ENCODE measurements around the gene AGRP.

DNA sequence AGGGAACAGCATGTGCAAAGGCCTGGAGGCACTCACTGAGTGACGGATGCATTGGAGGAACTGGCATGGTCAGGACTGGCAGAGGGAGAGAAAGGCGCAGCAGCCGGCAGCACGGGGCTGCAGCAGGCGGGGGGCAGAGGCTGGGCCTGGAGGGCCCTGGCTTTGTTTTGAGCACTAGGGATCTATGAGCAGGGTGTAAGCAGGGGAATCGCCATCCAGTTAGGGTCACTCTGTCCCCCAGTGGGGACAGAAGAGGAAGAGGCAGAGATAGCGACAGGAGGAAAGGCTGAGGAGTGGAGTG, 38.3 kb downstream of the AGRP start:
- TF ChIP-seq, protein P1, sequence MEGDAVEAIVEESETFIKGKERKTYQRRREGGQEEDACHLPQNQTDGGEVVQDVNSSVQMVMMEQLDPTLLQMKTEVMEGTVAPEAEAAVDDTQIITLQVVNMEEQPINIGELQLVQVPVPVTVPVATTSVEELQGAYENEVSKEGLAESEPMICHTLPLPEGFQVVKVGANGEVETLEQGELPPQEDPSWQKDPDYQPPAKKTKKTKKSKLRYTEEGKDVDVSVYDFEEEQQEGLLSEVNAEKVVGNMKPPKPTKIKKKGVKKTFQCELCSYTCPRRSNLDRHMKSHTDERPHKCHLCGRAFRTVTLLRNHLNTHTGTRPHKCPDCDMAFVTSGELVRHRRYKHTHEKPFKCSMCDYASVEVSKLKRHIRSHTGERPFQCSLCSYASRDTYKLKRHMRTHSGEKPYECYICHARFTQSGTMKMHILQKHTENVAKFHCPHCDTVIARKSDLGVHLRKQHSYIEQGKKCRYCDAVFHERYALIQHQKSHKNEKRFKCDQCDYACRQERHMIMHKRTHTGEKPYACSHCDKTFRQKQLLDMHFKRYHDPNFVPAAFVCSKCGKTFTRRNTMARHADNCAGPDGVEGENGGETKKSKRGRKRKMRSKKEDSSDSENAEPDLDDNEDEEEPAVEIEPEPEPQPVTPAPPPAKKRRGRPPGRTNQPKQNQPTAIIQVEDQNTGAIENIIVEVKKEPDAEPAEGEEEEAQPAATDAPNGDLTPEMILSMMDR (IDR thresholded peaks at IDR 0.05), result no peak
- TF ChIP-seq EP300 (IDR thresholded peaks at IDR 0.05; ENCODE audit: low read depth), result no peak

Measured in transverse colon (tissue), 3 donors.